Heart right ventricle (tissue), 16 donors: ENCODE data around the gene HRH4. TPM values are rescaled to one million over a fixed set of nuclear protein-coding genes. Genes with fewer than 3 reads are reported as not detected.

Source experiments
- ATAC-seq, 8 donors: fragments of 200-7000 bp; cut with Tn5 transposase; one replicate each; pipeline ENCODE4 v1.9.1; 2020; ENCODE audit warnings: mild to moderate bottlenecking in 8 of 8, moderate library complexity in 8 of 8, moderate number of reproducible peaks in 1 of 8
- DNase-seq, 2 donors: peaks; one replicate each; pipeline ENCODE4 v3.0.0-alpha.2; 2020
- H3K27ac ChIP-seq, 10 donors: fragments of 200-600 bp; sonication (generic) in 2 of 10; one replicate each; pipeline versions ENCODE4 v1.5.0 to v1.8.0; 2020 to 2022; ENCODE audit warnings: mild to moderate bottlenecking in 3 of 10
- H3K27me3 ChIP-seq, 7 donors: fragments of 200-600 bp; one replicate each; pipeline ENCODE4 v1.8.0; 2021 to 2022; ENCODE audit warnings: mild to moderate bottlenecking in 2 of 7
- H3K36me3 ChIP-seq, 9 donors: fragments of 200-600 bp; sonication (generic) in 1 of 9; one replicate each; pipeline versions ENCODE4 v1.5.0 to v1.8.0; 2020 to 2022; ENCODE audit warnings: mild to moderate bottlenecking in 2 of 9
- H3K4me1 ChIP-seq, 9 donors: fragments of 200-600 bp; sonication (generic) in 1 of 9; one replicate each; pipeline versions ENCODE4 v1.5.0 to v1.8.0; 2020 to 2022; ENCODE audit warnings: mild to moderate bottlenecking in 4 of 9
- H3K4me3 ChIP-seq, 10 donors: fragments of 200-600 bp; sonication (generic) in 2 of 10; one replicate each; pipeline versions ENCODE4 v1.5.0 to v1.8.0; 2020 to 2022; ENCODE audit warnings: mild to moderate bottlenecking in 7 of 10, moderate library complexity in 2 of 10
- H3K9me3 ChIP-seq, 11 donors: fragments of 200-600 bp in 10 of 11; sonication (generic) in 2 of 11; one replicate each; pipeline versions ENCODE4 v1.5.0 to v1.8.0; 2013 to 2022; ENCODE audit warnings: mild to moderate bottlenecking in 2 of 11, control low read depth in 1 of 11, moderate library complexity in 1 of 11
- WGBS, 2 donors: extraction: QIAGEN DNeasy Blood & Tissue Kit; methylation state at CpG; one replicate each; pipeline ENCODE4 v1.1.7; 2013; ENCODE audit warnings: inconsistent platforms in 1 of 2; 5-methylcytosine and 5-hydroxymethylcytosine counted together
- intact Hi-C, 10 donors: fragments of 100-400 bp; cut with DNase I; formaldehyde crosslinking; loops; one replicate each; pipeline versions ENCODE4 v1.11.1 to v1.14.2; 2022
- polyA plus RNA-seq, 2 donors: library from polyadenylated mRNA; stranded (reverse); fragments of 200-250 nt; gene quantifications; one replicate each; pipeline ENCODE4 v1.2.3, GENCODE V29; 2013
- total RNA-seq, 10 donors: library from RNA; stranded (reverse); fragmentation: NEBNext Ultra II Directional in 3 of 10; extraction: Animal tissue kit (Norgen Biotek cat#: 25700) in 3 of 10; gene quantifications; one replicate each; pipeline versions ENCODE4 v1.2.1 to v1.2.4, GENCODE V29; 2021 to 2023
- TF ChIP-seq, protein P1 (sequence below), 9 donors: fragments of 200-600 bp; sonication (generic) in 2 of 9; IDR thresholded peaks; one replicate each; pipeline versions ENCODE4 v1.5.0 to v1.8.0; 2021 to 2022; ENCODE audit warnings: antibody characterized with exemption in 9 of 9, mild to moderate bottlenecking in 5 of 9, moderate library complexity in 1 of 9
- donor health status: Arrhythmogenic right ventricular cardiomyopathy.
- donor health status: ischemic (EF 13 %, LVEDD 7.1; RV severe dilation, severe dysfunction).
- donor health status: healthy with polysubstance abuse.
- donor health status: DM: no; HTN: yes; CAD: no.
- donor health status: DM: no; HTN: no; CAD: no.
- donor health status: ischemic (EF 25% LVEDD 6.9; RV normal size, moderate dysfunction).
- donor health status: ischemic (EF 25% LVEDD 5.7; RV mildly dilated, moderate dysfunction).
- donor health status: healthy.
- donor health status: DM: yes; HTN: yes; CAD: no.
- donor health status: Ischemic cardiomyopathy.
- donor health status: ischemic (EF 35%, LVEDD 5.7; RV mildly dilated, moderate dysfunction).
- donor health status: nonischemic (EF 11% LVEDD 7.7; RV severe dilation, severe dysfunction).
- donor health status: DM: yes; HTN: yes; CAD: no.
- donor health status: PGD.
- donor health status: ischemic (EF 29% LVEDD 5.4; RV normal size, mild dysfunction).
- donor health status: nonischemic (EF 23%, LVEDD 6.1; RV moderate dilation, normal function).

HRH4 gene
- total and polyA plus RNA-seq, 12 donors = under 0.01 to 0.28 (median 0.15) TPM; not detected in 9

DNA sequence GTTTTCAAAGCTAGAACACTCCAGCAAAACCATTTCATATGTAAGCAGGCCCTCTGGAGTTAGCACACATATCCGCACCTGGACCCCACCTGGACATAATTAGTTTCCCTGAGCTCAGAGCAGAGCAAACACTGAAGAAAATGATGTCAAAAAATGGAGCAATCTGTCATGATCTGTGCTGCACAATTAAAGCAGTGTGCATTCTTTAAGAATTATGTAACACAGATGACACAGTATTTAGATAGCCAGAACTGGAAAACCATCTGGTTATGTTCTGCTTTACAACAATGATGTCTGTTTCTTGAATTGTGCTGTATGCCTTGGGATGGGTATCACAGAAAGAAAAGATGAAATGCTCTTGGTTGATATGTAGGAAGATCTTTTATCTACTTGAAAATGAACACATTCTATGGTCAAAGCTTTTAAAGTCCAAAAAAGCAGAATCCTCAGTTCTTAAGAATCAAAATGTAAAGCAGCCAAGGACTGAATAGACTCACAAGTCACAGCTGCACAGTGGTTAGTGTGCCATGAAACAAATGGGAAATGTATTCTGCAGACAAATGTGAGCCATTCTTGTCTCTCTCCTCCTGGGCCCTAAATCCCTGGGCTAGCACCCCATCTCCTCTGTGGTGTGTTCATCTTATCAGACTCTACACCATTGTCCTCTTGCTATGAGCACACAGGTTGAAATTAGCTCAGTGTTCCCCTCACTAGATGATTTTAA, 36.8 kb downstream of the HRH4 start:
- H3K27me3 ChIP-seq = no peaks in the 10 kb centered on the region
- TF ChIP-seq, protein P1, sequence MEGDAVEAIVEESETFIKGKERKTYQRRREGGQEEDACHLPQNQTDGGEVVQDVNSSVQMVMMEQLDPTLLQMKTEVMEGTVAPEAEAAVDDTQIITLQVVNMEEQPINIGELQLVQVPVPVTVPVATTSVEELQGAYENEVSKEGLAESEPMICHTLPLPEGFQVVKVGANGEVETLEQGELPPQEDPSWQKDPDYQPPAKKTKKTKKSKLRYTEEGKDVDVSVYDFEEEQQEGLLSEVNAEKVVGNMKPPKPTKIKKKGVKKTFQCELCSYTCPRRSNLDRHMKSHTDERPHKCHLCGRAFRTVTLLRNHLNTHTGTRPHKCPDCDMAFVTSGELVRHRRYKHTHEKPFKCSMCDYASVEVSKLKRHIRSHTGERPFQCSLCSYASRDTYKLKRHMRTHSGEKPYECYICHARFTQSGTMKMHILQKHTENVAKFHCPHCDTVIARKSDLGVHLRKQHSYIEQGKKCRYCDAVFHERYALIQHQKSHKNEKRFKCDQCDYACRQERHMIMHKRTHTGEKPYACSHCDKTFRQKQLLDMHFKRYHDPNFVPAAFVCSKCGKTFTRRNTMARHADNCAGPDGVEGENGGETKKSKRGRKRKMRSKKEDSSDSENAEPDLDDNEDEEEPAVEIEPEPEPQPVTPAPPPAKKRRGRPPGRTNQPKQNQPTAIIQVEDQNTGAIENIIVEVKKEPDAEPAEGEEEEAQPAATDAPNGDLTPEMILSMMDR (IDR thresholded peaks at IDR 0.05) = no peak
- no peak overlapping the region for H3K4me3 ChIP-seq
- H3K27ac ChIP-seq = peak overlapping the region in 2 of 10 donors; percentile 34 to 44
- H3K36me3 ChIP-seq = no peaks in the 10 kb centered on the region
- DNase-seq (no peak), ATAC-seq (peak in 5 of 8 donors; percentile 50 to 73 (median 61))
- 73 to 87% methylated on average over 1 of the region's 1 CpG for WGBS, 2 donors
- H3K9me3 ChIP-seq = peaks cover 0 to 3% (median 0%) of the 10 kb centered on the region in 11 donors
- H3K4me1 ChIP-seq = peaks cover 0 to 4% (median 0%) of the 10 kb centered on the region in 9 donors
- intact Hi-C loops = no loop called here

GRCh38 chr18:24499814-24500213, 39.4 kb downstream of the HRH4 start:
- no peaks in the 10 kb centered on the region for H3K9me3 ChIP-seq
- H3K27ac ChIP-seq = no peak overlapping the region
- H3K4me1 ChIP-seq = peaks cover 0 to 4% (median 0%) of the 10 kb centered on the region in 9 donors
- WGBS, 2 donors = 53 to 57% methylated on average over 5 of the region's 5 CpGs
- intact Hi-C loops = no loop called here
- DNase-seq (no peak), ATAC-seq (peak in 4 of 8 donors; percentile 29 to 58 (median 43))
- H3K4me3 ChIP-seq = no peak overlapping the region
- no peaks in the 10 kb centered on the region for H3K27me3 ChIP-seq
- TF ChIP-seq, protein P1 (IDR thresholded peaks at IDR 0.05) = no peak
- H3K36me3 ChIP-seq = no peaks in the 10 kb centered on the region

- intact Hi-C loops = no loop called here
- no peak for DNase-seq
- no peak for ATAC-seq
- H3K27me3 ChIP-seq = no peaks in the 10 kb centered on the region
- H3K4me1 ChIP-seq = peaks cover 0 to 4% (median 0%) of the 10 kb centered on the region in 9 donors
- no peak overlapping the region for H3K4me3 ChIP-seq
- no peak overlapping the region for H3K27ac ChIP-seq
- WGBS, 2 donors = 86 to 90% methylated on average over 2 of the region's 2 CpGs
- H3K9me3 ChIP-seq = no peaks in the 10 kb centered on the region
- H3K36me3 ChIP-seq = no peaks in the 10 kb centered on the region
- TF ChIP-seq, protein P1 (IDR thresholded peaks at IDR 0.05) = no peak
Observed at GRCh38 chr18:24500217-24500616, 39.8 kb downstream of the HRH4 start.

- no peak for DNase-seq
- H3K9me3 ChIP-seq = no peaks in the 10 kb centered on the region
- no peak overlapping the region for H3K27ac ChIP-seq
- ATAC-seq = no peak
- intact Hi-C loops = no loop called here
- TF ChIP-seq, protein P1 (IDR thresholded peaks at IDR 0.05) = no peak
- H3K4me3 ChIP-seq = no peak overlapping the region
- no peaks in the 10 kb centered on the region for H3K36me3 ChIP-seq
- H3K27me3 ChIP-seq = no peaks in the 10 kb centered on the region
- peaks cover 0 to 4% (median 0%) of the 10 kb centered on the region in 9 donors for H3K4me1 ChIP-seq
- 82 to 93% methylated on average over 6 of the region's 6 CpGs for WGBS, 2 donors
Observed at GRCh38 chr18:24500766-24501165, 40.3 kb downstream of the HRH4 start.
